Neural cell (in vitro differentiated cells): ENCODE measurements around the gene IPO4. TPM values are rescaled to one million over a fixed set of nuclear protein-coding genes. Genes with fewer than 3 reads are reported as not detected.

Experiments used
- H2AFZ ChIP-seq: fragments of 200-600, 300-800 bp; sonication (generic), shearing (Covaris generic); 2 replicates; pipeline ENCODE4 v1.6.0; 2014; ENCODE audit warnings: low read depth, mild to moderate bottlenecking, antibody characterized with exemption, low read length, moderate library complexity
- H3F3A ChIP-seq: fragments of 200-600 bp; shearing (Covaris generic); 2 replicates; pipeline ENCODE4 v1.6.1; 2016; ENCODE audit warnings: mild to moderate bottlenecking, moderate library complexity, mixed read lengths, antibody characterized with exemption, low read length; ENCODE audit not compliant: insufficient read depth, poor library complexity, severe bottlenecking
- H3K27ac ChIP-seq: fragments of 200-600, 300-800 bp; sonication (generic), shearing (Covaris generic); 2 replicates; pipeline ENCODE4 v1.5.1; 2014; ENCODE audit warnings: mild to moderate bottlenecking, low read length, moderate library complexity
- H3K27me3 ChIP-seq: fragments of 300-800, 200-600 bp; sonication (generic), shearing (Covaris generic); 2 replicates; pipeline ENCODE4 v1.6.0; 2014; ENCODE audit warnings: mild to moderate bottlenecking, low read depth, low read length, moderate library complexity; ENCODE audit not compliant: insufficient read depth
- H3K36me3 ChIP-seq: fragments of 300-800, 200-600 bp; sonication (generic), shearing (Covaris generic); 2 replicates; pipeline ENCODE4 v1.5.1; 2014; ENCODE audit warnings: mild to moderate bottlenecking, antibody characterized with exemption, low read length, moderate library complexity; ENCODE audit not compliant: insufficient read depth
- H3K4me2 ChIP-seq: fragments of 300-800, 200-600 bp; sonication (generic), shearing (Covaris generic); 2 replicates; pipeline ENCODE4 v1.6.0; 2014; ENCODE audit warnings: mild to moderate bottlenecking, low read length
- H3K4me3 ChIP-seq: fragments of 300-800, 200-600 bp; sonication (generic), shearing (Covaris generic); 2 replicates; pipeline ENCODE4 v1.5.1; 2014; ENCODE audit warnings: mild to moderate bottlenecking, low read length, moderate library complexity
- H3K79me2 ChIP-seq: fragments of 200-600 bp; shearing (Covaris generic); replicated peaks from 2 replicates; pipeline ENCODE4 v1.6.0; 2014; ENCODE audit warnings: mild to moderate bottlenecking, low read length, moderate library complexity; ENCODE audit not compliant: insufficient read depth
- H3K9ac ChIP-seq: fragments of 300-800, 200-600 bp; sonication (generic), shearing (Covaris generic); 2 replicates; pipeline ENCODE4 v1.6.1; 2016; ENCODE audit warnings: mild to moderate bottlenecking, low read length, mixed read lengths
- H3K9me2 ChIP-seq: fragments of 200-600 bp; shearing (Covaris generic); 2 replicates; pipeline ENCODE4 v1.6.1; 2016; ENCODE audit warnings: mild to moderate bottlenecking, low read length, mixed read lengths; ENCODE audit not compliant: insufficient read depth
- H3K9me3 ChIP-seq: fragments of 200-600, 300-800 bp; sonication (generic), shearing (Covaris generic); 2 replicates; pipeline ENCODE4 v1.6.1; 2016; ENCODE audit warnings: mild to moderate bottlenecking, mixed run types, low read length, moderate library complexity, mixed read lengths
- H4K20me1 ChIP-seq: fragments of 200-600 bp; shearing (Covaris generic); 2 replicates; pipeline ENCODE4 v1.6.1; 2016; ENCODE audit warnings: mild to moderate bottlenecking, mixed run types; ENCODE audit not compliant: insufficient read depth
- EP300 ChIP-seq: fragments of 450-650 bp; conservative IDR thresholded peaks from 2 replicates; pipeline ENCODE4 v1.6.1; 2014; ENCODE audit warnings: antibody characterized with exemption, mild to moderate bottlenecking, moderate library complexity; ENCODE audit not compliant: poor library complexity, severe bottlenecking
- EZH2 ChIP-seq: fragments of 200-600, 300-800 bp; shearing (Covaris generic), sonication (generic); IDR thresholded peaks from 2 replicates; pipeline ENCODE4 v1.6.1; 2014; ENCODE audit warnings: antibody characterized with exemption, low read length, borderline replicate concordance, mild to moderate bottlenecking; ENCODE audit not compliant: insufficient read depth, poor library complexity, severe bottlenecking
- MXI1 ChIP-seq: fragments of 450-650 bp; conservative IDR thresholded peaks from 2 replicates; pipeline ENCODE4 v1.6.1; 2014; ENCODE audit warnings: antibody characterized with exemption, mild to moderate bottlenecking; ENCODE audit not compliant: poor library complexity, severe bottlenecking
- POLR2AphosphoS5 ChIP-seq: IDR thresholded peaks from 2 replicates; pipeline ENCODE4 v1.6.1; 2012
- RAD21 ChIP-seq: fragments of 450-650 bp; conservative IDR thresholded peaks from 2 replicates; pipeline ENCODE4 v1.6.1; 2014; ENCODE audit warnings: antibody characterized with exemption, mild to moderate bottlenecking, moderate library complexity
- SMC3 ChIP-seq: fragments of 450-650 bp; conservative IDR thresholded peaks from 2 replicates; pipeline ENCODE4 v1.6.1; 2014; ENCODE audit warnings: antibody characterized with exemption, mild to moderate bottlenecking, moderate library complexity; ENCODE audit not compliant: poor library complexity
- TAF1 ChIP-seq: IDR thresholded peaks from 2 replicates; pipeline ENCODE4 v1.6.1; 2012; ENCODE audit warnings: low read depth
- polyA plus RNA-seq: library from polyadenylated mRNA; depleted of rRNA; stranded (reverse); fragments of >200 nt; gene quantifications from 2 replicates; pipeline ENCODE4 v1.2.3, GENCODE V29; 2014
- TF ChIP-seq, protein P1 (sequence below): fragments of 450-650 bp; IDR thresholded peaks from 2 replicates; pipeline ENCODE4 v1.5.1; 2014; ENCODE audit warnings: antibody characterized with exemption, mild to moderate bottlenecking, moderate library complexity; ENCODE audit not compliant: poor library complexity, severe bottlenecking
- TF ChIP-seq, protein P2 (sequence below): IDR thresholded peaks from 2 replicates; pipeline ENCODE4 v1.6.1; 2012; ENCODE audit warnings: borderline replicate concordance

Gene IPO4
- polyA plus RNA-seq, 1 donor from 2014 or later = 9.2 TPM

GRCh38 chr14:24232645-24233537, 44.3 kb upstream of the IPO4 start, which contains the start of gene GMPR2:
GMPR2 (plus strand) TSS chr14:24232929; CDS start chr14:24233254, 325 bp downstream.
- Histone ChIP-seq H3K79me2 (peaks cover 31% of the 10 kb centered on the region), H3K9me2 (no peaks in the 10 kb centered on the region), H3K27ac (peak within 1 kb of the TSS; percentile 85), H3K4me2 (peak within 1 kb of the TSS; percentile 96), H3K9ac (peak within 1 kb of the TSS; percentile 84), H3K4me3 (peak within 1 kb of the TSS; percentile 78), H4K20me1 (no peaks in the 10 kb centered on the region), H2AFZ (peak within 1 kb of the TSS; percentile 52), H3K36me3 (no peaks in the 10 kb centered on the region), H3K27me3 (no peaks in the 10 kb centered on the region), H3F3A (no peaks in the 10 kb centered on the region), H3K9me3 (no peaks in the 10 kb centered on the region)
- peak; percentile 30 for TF ChIP-seq MXI1
- TF ChIP-seq SMC3 = no peak
- TF ChIP-seq RAD21 = no peak
- TF ChIP-seq EZH2 = no peak

DNA sequence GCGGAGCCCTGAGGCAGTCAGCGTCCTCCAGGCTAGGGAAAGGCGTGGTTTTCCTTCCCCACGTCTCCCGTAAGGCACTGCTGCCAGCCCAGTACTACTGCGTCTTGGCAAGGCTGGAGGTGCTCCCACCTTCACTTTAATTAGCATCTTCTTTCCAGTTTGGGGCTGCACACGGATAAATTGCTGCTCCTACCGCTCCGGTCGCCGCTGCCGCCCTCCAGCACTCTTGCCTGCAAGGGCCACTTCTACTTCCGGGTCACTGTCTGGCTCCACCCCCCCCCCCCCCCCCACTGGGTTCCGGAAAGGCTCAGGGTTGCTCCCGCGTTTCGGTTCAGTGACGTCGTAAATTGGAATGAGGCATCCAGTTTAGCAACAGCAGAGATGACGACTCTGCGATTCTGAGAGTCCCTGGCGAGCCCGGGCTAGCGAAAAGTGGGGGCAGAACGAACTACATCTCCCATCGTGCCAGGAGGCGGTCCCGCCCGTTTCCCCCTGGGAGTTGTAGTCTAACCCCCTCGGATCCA, 43.6 kb upstream of the IPO4 start, which contains the start of gene NEDD8:
Gene NEDD8, minus strand, starts transcription at position 247 of the 524 bp plus-strand sequence. Its CDS starts 100 bp downstream, at position 147.
- H3K27ac ChIP-seq = peak within 1 kb of the TSS; percentile 85
- H3K9me3 ChIP-seq = no peaks in the 10 kb centered on the region
- H4K20me1 ChIP-seq = no peaks in the 10 kb centered on the region
- no peaks in the 10 kb centered on the region for H3K27me3 ChIP-seq
- peak within 1 kb of the TSS; percentile 84 for H3K9ac ChIP-seq
- H3K4me2 ChIP-seq = peak within 1 kb of the TSS; percentile 96
- no peaks in the 10 kb centered on the region for H3F3A ChIP-seq
- peak within 1 kb of the TSS; percentile 78 for H3K4me3 ChIP-seq
- no peaks in the 10 kb centered on the region for H3K9me2 ChIP-seq
- peak within 1 kb of the TSS; percentile 52 for H2AFZ ChIP-seq
- H3K36me3 ChIP-seq = no peaks in the 10 kb centered on the region
- TF ChIP-seq TAF1 (no peak), EZH2 (no peak), EP300 (peak; percentile 43), RAD21 (no peak), POLR2AphosphoS5 (peak; percentile 86), MXI1 (peak; percentile 92), SMC3 (no peak)
- TF ChIP-seq, protein P1, sequence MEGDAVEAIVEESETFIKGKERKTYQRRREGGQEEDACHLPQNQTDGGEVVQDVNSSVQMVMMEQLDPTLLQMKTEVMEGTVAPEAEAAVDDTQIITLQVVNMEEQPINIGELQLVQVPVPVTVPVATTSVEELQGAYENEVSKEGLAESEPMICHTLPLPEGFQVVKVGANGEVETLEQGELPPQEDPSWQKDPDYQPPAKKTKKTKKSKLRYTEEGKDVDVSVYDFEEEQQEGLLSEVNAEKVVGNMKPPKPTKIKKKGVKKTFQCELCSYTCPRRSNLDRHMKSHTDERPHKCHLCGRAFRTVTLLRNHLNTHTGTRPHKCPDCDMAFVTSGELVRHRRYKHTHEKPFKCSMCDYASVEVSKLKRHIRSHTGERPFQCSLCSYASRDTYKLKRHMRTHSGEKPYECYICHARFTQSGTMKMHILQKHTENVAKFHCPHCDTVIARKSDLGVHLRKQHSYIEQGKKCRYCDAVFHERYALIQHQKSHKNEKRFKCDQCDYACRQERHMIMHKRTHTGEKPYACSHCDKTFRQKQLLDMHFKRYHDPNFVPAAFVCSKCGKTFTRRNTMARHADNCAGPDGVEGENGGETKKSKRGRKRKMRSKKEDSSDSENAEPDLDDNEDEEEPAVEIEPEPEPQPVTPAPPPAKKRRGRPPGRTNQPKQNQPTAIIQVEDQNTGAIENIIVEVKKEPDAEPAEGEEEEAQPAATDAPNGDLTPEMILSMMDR = no peak
- TF ChIP-seq, protein P2, sequence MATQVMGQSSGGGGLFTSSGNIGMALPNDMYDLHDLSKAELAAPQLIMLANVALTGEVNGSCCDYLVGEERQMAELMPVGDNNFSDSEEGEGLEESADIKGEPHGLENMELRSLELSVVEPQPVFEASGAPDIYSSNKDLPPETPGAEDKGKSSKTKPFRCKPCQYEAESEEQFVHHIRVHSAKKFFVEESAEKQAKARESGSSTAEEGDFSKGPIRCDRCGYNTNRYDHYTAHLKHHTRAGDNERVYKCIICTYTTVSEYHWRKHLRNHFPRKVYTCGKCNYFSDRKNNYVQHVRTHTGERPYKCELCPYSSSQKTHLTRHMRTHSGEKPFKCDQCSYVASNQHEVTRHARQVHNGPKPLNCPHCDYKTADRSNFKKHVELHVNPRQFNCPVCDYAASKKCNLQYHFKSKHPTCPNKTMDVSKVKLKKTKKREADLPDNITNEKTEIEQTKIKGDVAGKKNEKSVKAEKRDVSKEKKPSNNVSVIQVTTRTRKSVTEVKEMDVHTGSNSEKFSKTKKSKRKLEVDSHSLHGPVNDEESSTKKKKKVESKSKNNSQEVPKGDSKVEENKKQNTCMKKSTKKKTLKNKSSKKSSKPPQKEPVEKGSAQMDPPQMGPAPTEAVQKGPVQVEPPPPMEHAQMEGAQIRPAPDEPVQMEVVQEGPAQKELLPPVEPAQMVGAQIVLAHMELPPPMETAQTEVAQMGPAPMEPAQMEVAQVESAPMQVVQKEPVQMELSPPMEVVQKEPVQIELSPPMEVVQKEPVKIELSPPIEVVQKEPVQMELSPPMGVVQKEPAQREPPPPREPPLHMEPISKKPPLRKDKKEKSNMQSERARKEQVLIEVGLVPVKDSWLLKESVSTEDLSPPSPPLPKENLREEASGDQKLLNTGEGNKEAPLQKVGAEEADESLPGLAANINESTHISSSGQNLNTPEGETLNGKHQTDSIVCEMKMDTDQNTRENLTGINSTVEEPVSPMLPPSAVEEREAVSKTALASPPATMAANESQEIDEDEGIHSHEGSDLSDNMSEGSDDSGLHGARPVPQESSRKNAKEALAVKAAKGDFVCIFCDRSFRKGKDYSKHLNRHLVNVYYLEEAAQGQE = no peak
- peaks cover 32% of the 10 kb centered on the region for H3K79me2 ChIP-seq
